GM12872 (cell line): ENCODE results near the gene ADAM12.

Experiments
- TF ChIP-seq, protein P1 (sequence below): IDR thresholded peaks from 3 replicates; pipeline ENCODE4 v1.5.1; 2011; ENCODE audit warnings: low read depth, mild to moderate bottlenecking, low read length, moderate library complexity; ENCODE audit not compliant: insufficient read depth

The ADAM12 gene

GRCh38 chr10:126268013-126268920, 120.0 kb downstream of the ADAM12 start:
- TF ChIP-seq, protein P1, sequence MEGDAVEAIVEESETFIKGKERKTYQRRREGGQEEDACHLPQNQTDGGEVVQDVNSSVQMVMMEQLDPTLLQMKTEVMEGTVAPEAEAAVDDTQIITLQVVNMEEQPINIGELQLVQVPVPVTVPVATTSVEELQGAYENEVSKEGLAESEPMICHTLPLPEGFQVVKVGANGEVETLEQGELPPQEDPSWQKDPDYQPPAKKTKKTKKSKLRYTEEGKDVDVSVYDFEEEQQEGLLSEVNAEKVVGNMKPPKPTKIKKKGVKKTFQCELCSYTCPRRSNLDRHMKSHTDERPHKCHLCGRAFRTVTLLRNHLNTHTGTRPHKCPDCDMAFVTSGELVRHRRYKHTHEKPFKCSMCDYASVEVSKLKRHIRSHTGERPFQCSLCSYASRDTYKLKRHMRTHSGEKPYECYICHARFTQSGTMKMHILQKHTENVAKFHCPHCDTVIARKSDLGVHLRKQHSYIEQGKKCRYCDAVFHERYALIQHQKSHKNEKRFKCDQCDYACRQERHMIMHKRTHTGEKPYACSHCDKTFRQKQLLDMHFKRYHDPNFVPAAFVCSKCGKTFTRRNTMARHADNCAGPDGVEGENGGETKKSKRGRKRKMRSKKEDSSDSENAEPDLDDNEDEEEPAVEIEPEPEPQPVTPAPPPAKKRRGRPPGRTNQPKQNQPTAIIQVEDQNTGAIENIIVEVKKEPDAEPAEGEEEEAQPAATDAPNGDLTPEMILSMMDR = no peak

DNA sequence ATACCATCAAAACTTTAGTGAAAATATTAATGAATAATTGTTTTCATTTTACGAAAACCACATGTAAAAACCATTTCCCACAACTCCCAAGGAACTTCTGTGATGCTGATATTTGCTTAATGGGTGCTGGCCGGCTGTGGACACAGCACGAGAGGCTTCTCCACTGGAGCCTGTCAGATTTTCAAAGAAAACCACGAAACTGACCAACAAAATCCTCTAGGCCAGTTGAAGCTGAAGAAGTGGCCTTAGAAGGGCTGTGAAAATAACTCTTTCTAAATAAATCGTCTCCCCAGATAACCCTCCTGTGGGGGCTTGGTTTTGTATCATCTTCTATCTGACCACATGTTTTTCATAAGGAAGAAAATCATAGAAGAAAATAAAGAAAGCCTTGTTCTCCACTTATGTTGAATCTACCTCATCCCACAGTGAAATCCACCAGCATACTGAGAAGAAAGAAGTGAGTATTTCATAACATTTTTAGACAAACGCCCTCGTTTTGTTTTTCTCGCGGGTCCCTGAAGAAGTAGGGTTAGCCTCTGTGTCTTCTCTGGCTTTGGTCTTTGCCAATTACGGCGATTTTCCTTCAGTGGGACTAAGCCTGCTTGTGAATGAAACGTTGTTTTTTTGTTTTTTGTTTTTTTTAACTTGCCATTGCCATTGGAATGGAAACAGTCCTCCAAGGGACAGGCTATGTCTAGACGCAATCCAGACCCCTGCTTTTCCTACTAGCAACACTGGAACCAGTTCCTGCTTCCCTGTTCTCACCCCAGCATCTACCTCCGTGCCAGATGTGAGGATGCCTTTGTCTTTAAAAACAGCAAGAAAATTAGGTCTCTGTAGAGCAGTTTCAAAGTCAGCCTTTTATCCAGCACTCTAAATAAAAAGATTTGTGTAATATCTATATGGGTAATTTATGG, 123.9 kb downstream of the ADAM12 start:
- TF ChIP-seq, protein P1 = no peak

DNA sequence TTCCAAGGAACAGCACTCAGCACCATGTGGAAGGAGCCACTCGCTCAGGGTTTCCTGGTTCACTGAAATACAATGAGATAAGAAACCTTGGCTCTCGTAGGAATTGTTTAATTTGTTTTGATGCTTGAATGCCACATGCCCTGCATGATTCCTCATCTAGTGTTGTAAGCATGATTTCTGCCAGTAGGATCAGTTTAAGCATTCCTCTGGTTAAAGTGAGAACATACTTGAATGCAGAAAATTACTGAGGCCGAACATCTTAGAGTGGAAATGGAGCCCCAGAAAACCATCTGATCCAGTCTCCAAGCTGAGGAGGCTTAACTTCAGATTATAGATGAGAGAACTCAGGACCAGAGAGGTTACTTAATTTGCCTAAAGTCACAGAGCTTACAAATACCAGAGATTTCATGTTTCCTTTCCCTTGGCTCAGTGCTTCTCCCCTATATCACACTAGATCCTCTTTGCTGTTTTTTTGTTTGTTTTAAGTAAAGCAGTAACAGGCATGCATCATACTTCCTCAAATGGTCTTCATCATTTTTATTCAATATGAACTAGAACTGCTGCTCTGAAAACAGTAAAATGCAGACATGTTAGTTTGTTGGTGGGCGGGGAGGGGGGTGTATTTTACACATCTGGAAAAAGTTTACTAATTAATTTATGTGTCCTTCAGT, 125.1 kb downstream of the ADAM12 start:
- TF ChIP-seq, protein P1 = no peak

GRCh38 chr10:126262233-126262838, 125.9 kb downstream of the ADAM12 start:
- TF ChIP-seq, protein P1 = no peak

DNA sequence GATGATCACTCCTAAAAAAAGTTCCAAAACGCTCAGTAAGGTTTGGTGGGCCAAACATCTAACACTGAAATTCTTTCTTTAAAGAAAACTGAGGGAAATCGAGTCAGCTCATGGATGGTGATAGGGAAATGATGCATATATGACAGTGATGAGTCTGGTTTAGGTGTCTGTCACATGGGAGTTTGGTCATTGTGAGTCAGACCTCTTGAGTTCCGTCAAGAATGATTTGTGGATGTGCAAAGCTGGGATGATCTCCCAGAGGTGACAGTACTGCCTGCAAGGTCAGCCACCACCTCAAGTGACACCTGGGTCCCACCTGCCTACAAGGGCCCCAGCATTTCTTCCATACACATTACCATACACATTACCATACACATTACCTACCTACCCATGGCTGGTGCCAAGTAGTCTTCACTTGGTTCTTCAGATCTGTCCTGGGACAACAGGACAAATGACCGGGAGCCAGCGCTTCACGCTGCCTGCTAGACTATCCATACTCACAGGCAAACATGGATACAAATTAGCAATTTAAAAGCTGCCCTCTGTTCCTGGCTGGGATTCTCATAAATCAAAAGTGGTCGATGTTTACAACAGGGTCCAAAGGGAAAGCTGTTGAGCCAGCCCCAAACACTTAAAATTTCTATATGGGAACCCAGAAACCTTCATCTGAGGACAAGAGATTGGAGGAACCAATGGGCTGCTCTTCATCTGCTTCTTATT, 128.4 kb downstream of the ADAM12 start:
- TF ChIP-seq, protein P1 = no peak

- TF ChIP-seq, protein P1 = no peak
Measured at GRCh38 chr10:126256864-126257263, 131.4 kb downstream of the ADAM12 start.
